OCI-LY1 (cell line): ENCODE results near the gene DCAF4.

Experiments used
- H2AFZ ChIP-seq: fragments of 200-600 bp; sonication (generic), shearing (Covaris generic); 2 replicates; pipeline ENCODE4 v1.6.0; 2014; ENCODE audit warnings: antibody characterized with exemption, mild to moderate bottlenecking, low read length
- H3F3A ChIP-seq: fragments of 200-600 bp; sonication (generic), shearing (Covaris generic); 2 replicates; pipeline ENCODE4 v1.6.0; 2014; ENCODE audit warnings: mild to moderate bottlenecking, antibody characterized with exemption, low read length, moderate library complexity; ENCODE audit not compliant: insufficient read depth
- H3K27ac ChIP-seq: fragments of 200-600 bp; sonication (generic); 2 replicates; pipeline ENCODE4 v1.5.1; 2014; ENCODE audit warnings: low read length, mixed run types, mild to moderate bottlenecking, low read depth; ENCODE audit not compliant: poor library complexity, severe bottlenecking
- H3K27me3 ChIP-seq: fragments of 200-600 bp; sonication (generic); 2 replicates; pipeline ENCODE4 v1.6.0; 2014; ENCODE audit warnings: antibody characterized with exemption, mild to moderate bottlenecking, low read length, moderate library complexity; ENCODE audit not compliant: insufficient read depth
- H3K36me3 ChIP-seq: fragments of 200-600 bp; sonication (generic); 2 replicates; pipeline ENCODE4 v1.6.1; 2014; ENCODE audit warnings: mild to moderate bottlenecking, antibody characterized with exemption, low read length, moderate library complexity, mixed read lengths; ENCODE audit not compliant: insufficient read depth
- H3K4me1 ChIP-seq: fragments of 200-600 bp; sonication (generic); 2 replicates; pipeline ENCODE4 v1.5.1; 2014; ENCODE audit warnings: mild to moderate bottlenecking, low read length, moderate library complexity; ENCODE audit not compliant: insufficient read depth, severe bottlenecking
- H3K4me2 ChIP-seq: fragments of 200-600 bp; sonication (generic), shearing (Covaris generic); 2 replicates; pipeline ENCODE4 v1.6.1; 2014; ENCODE audit warnings: low read length
- H3K4me3 ChIP-seq: fragments of 200-600 bp; sonication (generic); 2 replicates; pipeline ENCODE4 v1.5.1; 2014; ENCODE audit warnings: low read length, low read depth, mild to moderate bottlenecking, mixed read lengths; ENCODE audit not compliant: poor library complexity, severe bottlenecking
- H3K79me2 ChIP-seq: fragments of 200-600 bp; shearing (Covaris generic); 2 replicates; pipeline ENCODE4 v1.6.1; 2016; ENCODE audit warnings: mixed run types, low read length, mixed read lengths; ENCODE audit not compliant: insufficient read depth
- H3K9ac ChIP-seq: fragments of 200-600 bp; sonication (generic), shearing (Covaris generic); 2 replicates; pipeline ENCODE4 v1.6.1; 2014; ENCODE audit warnings: mild to moderate bottlenecking, low read length, mixed read lengths
- H3K9me2 ChIP-seq: fragments of 200-600 bp; sonication (generic), shearing (Covaris generic); 2 replicates; pipeline ENCODE4 v1.6.1; 2014; ENCODE audit warnings: low read depth, mild to moderate bottlenecking, low read length, mixed read lengths
- H3K9me3 ChIP-seq: fragments of 200-600 bp; shearing (Covaris generic); 2 replicates; pipeline ENCODE4 v1.6.1; 2014; ENCODE audit warnings: low read length, mixed read lengths
- H4K20me1 ChIP-seq: fragments of 200-600 bp; sonication (generic), shearing (Covaris generic); 2 replicates; pipeline ENCODE4 v1.6.0; 2016; ENCODE audit warnings: mild to moderate bottlenecking, low read length; ENCODE audit not compliant: insufficient read depth
- CTCF ChIP-seq: fragments of 200-600 bp; sonication (generic), shearing (Covaris generic); IDR thresholded peaks from 2 replicates; pipeline ENCODE4 v1.5.1; 2017; ENCODE audit warnings: mild to moderate bottlenecking, antibody characterized with exemption, low read length, moderate library complexity, mixed read lengths
- EZH2 ChIP-seq: fragments of 200-600 bp; sonication (generic), shearing (Covaris generic); IDR thresholded peaks from 2 replicates; pipeline ENCODE4 v1.8.0; 2017; ENCODE audit warnings: borderline replicate concordance, mixed run types, mild to moderate bottlenecking, antibody characterized with exemption, low read length, moderate library complexity, mixed read lengths

The DCAF4 gene

GRCh38 chr14:72879431-72879830, 46.8 kb upstream of the DCAF4 start:
- Histone ChIP-seq H3K27ac (no peak overlapping the region), H3K79me2 (no peaks in the 10 kb centered on the region), H3K9ac (no peak overlapping the region), H3K27me3 (no peaks in the 10 kb centered on the region), H3K36me3 (no peaks in the 10 kb centered on the region), H3F3A (no peaks in the 10 kb centered on the region), H2AFZ (no peak overlapping the region), H3K9me2 (no peaks in the 10 kb centered on the region), H3K4me1 (no peaks in the 10 kb centered on the region), H3K9me3 (no peaks in the 10 kb centered on the region), H3K4me3 (no peak overlapping the region), H4K20me1 (no peaks in the 10 kb centered on the region), H3K4me2 (no peak overlapping the region)
- TF ChIP-seq EZH2: no peak
- no peak for TF ChIP-seq CTCF

GRCh38 chr14:72880164-72880563, 46.1 kb upstream of the DCAF4 start:
- Histone ChIP-seq H3K9me3 (no peaks in the 10 kb centered on the region), H3F3A (no peaks in the 10 kb centered on the region), H3K4me3 (no peak overlapping the region), H3K27ac (no peak overlapping the region), H2AFZ (no peak overlapping the region), H3K27me3 (no peaks in the 10 kb centered on the region), H3K9me2 (no peaks in the 10 kb centered on the region), H3K79me2 (no peaks in the 10 kb centered on the region), H3K4me2 (no peak overlapping the region), H4K20me1 (no peaks in the 10 kb centered on the region), H3K9ac (no peak overlapping the region), H3K4me1 (no peaks in the 10 kb centered on the region), H3K36me3 (no peaks in the 10 kb centered on the region)
- TF ChIP-seq EZH2 (no peak), CTCF (no peak)

GRCh38 chr14:72880820-72881219, 45.4 kb upstream of the DCAF4 start:
- Histone ChIP-seq H4K20me1 (no peaks in the 10 kb centered on the region), H3K79me2 (no peaks in the 10 kb centered on the region), H3K4me3 (no peak overlapping the region), H3K27ac (no peak overlapping the region), H3K4me2 (no peak overlapping the region), H3K4me1 (no peaks in the 10 kb centered on the region), H3K9me2 (no peaks in the 10 kb centered on the region), H3K27me3 (no peaks in the 10 kb centered on the region), H2AFZ (no peak overlapping the region), H3K9me3 (no peaks in the 10 kb centered on the region), H3K9ac (no peak overlapping the region), H3K36me3 (no peaks in the 10 kb centered on the region), H3F3A (no peaks in the 10 kb centered on the region)
- no peak for TF ChIP-seq EZH2
- no peak for TF ChIP-seq CTCF
